Stimulated activated CD8-positive, alpha-beta memory T cell treated with anti-CD3 and anti-CD28 coated beads, Interleukin-7, amount 100 ng/mL, for 4 hours (primary cell): ENCODE results near the gene FN3K.

Source experiments
- DNase-seq, 2 donors: peaks; one replicate each; pipeline ENCODE4 v3.0.0-alpha.2; 2020; ENCODE audit warnings: low read depth in 2 of 2

FN3K gene

GRCh38 chr17:82795615-82796014 is 60.2 kb downstream of the FN3K start:
- DNase-seq, result no peak

DNA sequence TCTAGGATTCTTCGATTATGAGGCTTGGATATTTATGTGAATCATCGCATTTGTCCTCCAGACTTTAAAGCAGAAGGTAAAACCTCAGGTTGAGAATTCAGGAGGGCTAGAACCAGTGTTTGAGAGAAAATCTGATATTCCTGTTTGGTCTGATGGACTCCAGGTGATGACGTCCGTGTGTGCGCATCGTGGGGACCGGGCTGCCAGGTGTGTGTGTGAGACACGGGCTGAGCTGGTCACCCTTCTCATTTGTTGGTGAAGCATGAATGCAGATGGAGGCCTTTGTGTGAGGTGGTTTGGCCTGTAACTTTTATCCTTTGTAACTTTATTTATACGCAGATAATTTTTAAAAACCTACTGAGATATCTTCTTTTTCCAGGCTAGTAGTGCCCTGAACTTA is 61.6 kb downstream of the FN3K start:
- DNase-seq, result no peak

- DNase-seq, result no peak
Measured at GRCh38 chr17:82798752-82799151, 63.3 kb downstream of the FN3K start.

DNA sequence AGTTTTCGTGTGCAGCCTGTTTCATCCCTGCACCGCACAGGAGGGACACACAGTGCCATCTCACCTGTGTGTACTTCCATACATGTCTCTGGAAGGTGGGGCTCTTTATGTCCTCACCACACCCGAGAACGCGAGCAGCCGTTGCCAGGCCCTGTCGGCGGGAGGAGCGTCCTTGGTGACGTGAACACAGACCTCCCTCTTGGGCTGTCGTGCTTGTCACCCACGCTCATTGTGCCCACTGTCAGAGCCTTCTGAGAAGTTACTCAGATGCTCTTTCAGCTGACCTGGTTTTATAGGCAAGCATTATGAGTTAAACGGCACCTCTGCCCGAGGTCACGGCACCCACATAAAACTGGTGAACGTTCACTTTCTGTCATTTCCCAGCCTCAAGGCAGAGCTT is 64.2 kb downstream of the FN3K start:
- no peak for DNase-seq
